Uterus (tissue), 4 donors: Measurements from ENCODE around the gene CLPX. TPM values are rescaled to one million over a fixed set of nuclear protein-coding genes. Genes with fewer than 3 reads are reported as not detected.

Experiments used
- DNase-seq, 2 donors: peaks; one replicate each; pipeline ENCODE4 v3.0.0-alpha.2; 2019 to 2020
- H3K27ac ChIP-seq, 2 donors: fragments of 200-600 bp; sonication (generic); 1 replicate in 1 of 2; 2 replicates in 1 of 2; pipeline ENCODE4 v1.5.1; 2016 to 2018
- H3K27me3 ChIP-seq, 2 donors: fragments of 200-600 bp; sonication (generic); one replicate each; pipeline ENCODE4 v1.5.1; 2018 to 2019; ENCODE audit warnings: control low read depth in 1 of 2
- H3K36me3 ChIP-seq, 2 donors: fragments of 200-600 bp; sonication (generic); one replicate each; pipeline ENCODE4 v1.5.1; 2019; ENCODE audit warnings: control low read depth in 1 of 2
- H3K4me1 ChIP-seq, 2 donors: fragments of 200-600 bp; sonication (generic); one replicate each; pipeline ENCODE4 v1.5.1; 2018 to 2019; ENCODE audit warnings: control low read depth in 1 of 2
- H3K4me3 ChIP-seq, 2 donors: fragments of 200-600 bp; sonication (generic); 1 replicate in 1 of 2; 2 replicates in 1 of 2; pipeline ENCODE4 v1.5.1; 2018 to 2019; ENCODE audit warnings: mild to moderate bottlenecking in 1 of 2
- H3K9me3 ChIP-seq, 2 donors: fragments of 200-600 bp; sonication (generic); one replicate each; pipeline ENCODE4 v1.5.1; 2019; ENCODE audit warnings: control low read depth in 1 of 2
- CTCF ChIP-seq, 4 experiments: fragments of 200-600 bp in 2 of 4; fragments of 450-650 bp in 2 of 4; sonication (generic) in 2 of 4; IDR thresholded peaks; one replicate each; pipeline ENCODE4 v1.5.1; 2016 to 2019; ENCODE audit warnings: antibody characterized with exemption in 4 of 4, mild to moderate bottlenecking in 2 of 4, moderate library complexity in 1 of 4
- POLR2A ChIP-seq, 2 donors: fragments of 450-650 bp; IDR thresholded peaks; one replicate each; pipeline ENCODE4 v1.6.1; 2016; ENCODE audit warnings: antibody characterized with exemption in 2 of 2, mild to moderate bottlenecking in 1 of 2, moderate library complexity in 1 of 2
- intact Hi-C: fragments of 100-400 bp; cut with DNase I; formaldehyde crosslinking; loops from one replicate; pipeline ENCODE4 v1.15.1; 2023; ENCODE audit warnings: low total_unique reads
- total RNA-seq, 4 donors: library from RNA; depleted of rRNA in 3 of 4; stranded (reverse); fragments of >200 nt in 3 of 4; gene quantifications; one replicate each; pipeline versions ENCODE4 v1.1.0 to v1.2.4, GENCODE V29; 2014 to 2023
- donor health status: DM: yes; HTN: yes; CAD: no.

The CLPX gene
- total RNA-seq, 4 donors from 2014 or later: 21.0 to 85.2 (median 51.8) TPM

GRCh38 chr15:65211482-65211982 is 26.4 kb upstream of the CLPX start:
- no peaks in the 10 kb centered on the region for H3K27me3 ChIP-seq
- intact Hi-C loops: no loop called here
- peak; percentile 57 to 65 for DNase-seq
- H3K36me3 ChIP-seq: no peaks in the 10 kb centered on the region
- peak overlapping the region; percentile 54 to 70 for H3K27ac ChIP-seq
- TF ChIP-seq CTCF (IDR thresholded peaks at IDR 0.05) (no peak), POLR2A (IDR thresholded peaks at IDR 0.05) (no peak)
- peaks cover 0 to 4% of the 10 kb centered on the region in 2 donors for H3K4me1 ChIP-seq
- no peaks in the 10 kb centered on the region for H3K9me3 ChIP-seq
- no peak overlapping the region for H3K4me3 ChIP-seq

- DNase-seq: no peak
- H3K27ac ChIP-seq: peak within 1 kb of the TSS; percentile 54 to 70
- H3K4me3 ChIP-seq: no peak within 1 kb of the TSS
- H3K4me1 ChIP-seq: peaks cover 0 to 4% of the 10 kb centered on the region in 2 donors
- no peaks in the 10 kb centered on the region for H3K9me3 ChIP-seq
- no peaks in the 10 kb centered on the region for H3K36me3 ChIP-seq
- H3K27me3 ChIP-seq: no peaks in the 10 kb centered on the region
- TF ChIP-seq CTCF (IDR thresholded peaks at IDR 0.05) (no peak), POLR2A (IDR thresholded peaks at IDR 0.05) (no peak)
- intact Hi-C loops: no loop called here
Observed at GRCh38 chr15:65210770-65211481, 25.8 kb upstream of the CLPX start, which contains the start of gene CILP. TSS of gene CILP (minus strand) at chr15:65211473. CDS start at chr15:65209755, 1,718 bp downstream.

GRCh38 chr15:65209701-65210643 is 24.8 kb upstream of the CLPX start:
- Histone ChIP-seq H3K27me3 (no peaks in the 10 kb centered on the region), H3K9me3 (no peaks in the 10 kb centered on the region), H3K4me3 (no peak overlapping the region), H3K36me3 (no peaks in the 10 kb centered on the region), H3K4me1 (peaks cover 0 to 4% of the 10 kb centered on the region in 2 donors), H3K27ac (peak overlapping the region; percentile 54 to 70)
- DNase-seq: peak in 1 of 2 donors; percentile 46
- TF ChIP-seq POLR2A (IDR thresholded peaks at IDR 0.05): no peak
- no peak for TF ChIP-seq CTCF (IDR thresholded peaks at IDR 0.05)
- intact Hi-C loops: no loop called here

- intact Hi-C loops: no loop called here
- Histone ChIP-seq H3K27me3 (no peaks in the 10 kb centered on the region), H3K4me3 (no peak overlapping the region), H3K4me1 (peaks cover 0 to 4% of the 10 kb centered on the region in 2 donors), H3K9me3 (no peaks in the 10 kb centered on the region), H3K27ac (no peak overlapping the region), H3K36me3 (no peaks in the 10 kb centered on the region)
- no peak for DNase-seq
- TF ChIP-seq CTCF (IDR thresholded peaks at IDR 0.05) (no peak), POLR2A (IDR thresholded peaks at IDR 0.05) (no peak)
Observed at GRCh38 chr15:65208647-65209046, 23.5 kb upstream of the CLPX start.
